CD4-positive, alpha-beta T cell (primary cell): ENCODE results near the gene YJU2. TPM values are rescaled to one million over a fixed set of nuclear protein-coding genes. Genes with fewer than 3 reads are reported as not detected.
A peak's percentile ranks its signal among the peaks of the same experiment; 100 is the strongest.

Experiments used
- ATAC-seq: fragments of 200-7000 bp; cut with Tn5 transposase; one replicate; pipeline ENCODE4 v1.10.0; 2022; ENCODE audit warnings: mild to moderate bottlenecking; ENCODE audit not compliant: poor library complexity
- CTCF ChIA-PET: fragments of 350-600 bp; sonication (Branson Sonifier 250); formaldehyde crosslinking; loops from one replicate; lab custom pipeline; 2021; ENCODE audit warnings: antibody characterized with exemption, inconsistent platforms; lab: Charles Lee
- POLR2A ChIA-PET: fragments of 350-600 bp; sonication (Branson Sonifier 250); formaldehyde crosslinking; loops from one replicate; lab custom pipeline; 2021; ENCODE audit warnings: antibody characterized with exemption, inconsistent platforms; lab: Charles Lee
- DNase-seq, 14 experiments: peaks; one replicate each; pipeline ENCODE4 v3.0.0-alpha.2; 2013 to 2020; ENCODE audit warnings: mixed read lengths in 2 of 14
- H3K27ac ChIP-seq, 2 donors: one replicate each; pipeline versions ENCODE4 v1.5.1 to v1.7.0; 2013; ENCODE audit warnings: low read length in 2 of 2, low read depth in 1 of 2, mild to moderate bottlenecking in 1 of 2
- H3K27me3 ChIP-seq, 2 experiments: 1 replicate in 1 of 2; 2 replicates in 1 of 2; pipeline versions ENCODE4 v1.6.1 to v1.7.0; 2013; ENCODE audit warnings: low read length in 2 of 2, control low read depth in 1 of 2, mild to moderate bottlenecking in 1 of 2, moderate library complexity in 1 of 2; ENCODE audit not compliant: insufficient read depth in 2 of 2, control insufficient read depth in 1 of 2
- H3K36me3 ChIP-seq: one replicate; pipeline ENCODE4 v1.6.1; 2013; ENCODE audit warnings: low read length, control low read depth; ENCODE audit not compliant: insufficient read depth
- H3K4me1 ChIP-seq: one replicate; pipeline ENCODE4 v1.6.1; 2013; ENCODE audit warnings: low read length, control low read depth; ENCODE audit not compliant: insufficient read depth
- H3K4me3 ChIP-seq: one replicate; pipeline ENCODE4 v1.5.1; 2013; ENCODE audit warnings: mild to moderate bottlenecking, low read length, moderate library complexity
- H3K9me3 ChIP-seq, 2 experiments: 1 replicate in 1 of 2; 2 replicates in 1 of 2; pipeline versions ENCODE4 v1.6.1 to v1.7.0; 2013; ENCODE audit warnings: low read length in 2 of 2, mild to moderate bottlenecking in 2 of 2, control low read depth in 1 of 2, moderate library complexity in 1 of 2; ENCODE audit not compliant: control insufficient read depth in 1 of 2, insufficient read depth in 1 of 2
- H3K27ac Mint-ChIP-seq: one replicate; pipeline ENCODE4 v1.8.0; 2020; ENCODE audit warnings: mixed read lengths
- H3K27me3 Mint-ChIP-seq: one replicate; pipeline ENCODE4 v1.8.0; 2021; ENCODE audit warnings: mixed read lengths
- H3K36me3 Mint-ChIP-seq: one replicate; pipeline ENCODE4 v1.8.0; 2021; ENCODE audit warnings: low read depth, mixed read lengths
- H3K4me1 Mint-ChIP-seq: one replicate; pipeline ENCODE4 v1.8.0; 2021; ENCODE audit warnings: low read depth, mixed read lengths
- H3K4me3 Mint-ChIP-seq: one replicate; pipeline ENCODE4 v1.8.0; 2020; ENCODE audit warnings: mild to moderate bottlenecking, mixed read lengths
- H3K9me3 Mint-ChIP-seq: one replicate; pipeline ENCODE4 v1.8.0; 2020; ENCODE audit warnings: mixed read lengths
- intact Hi-C, 2 experiments: fragments of 100-400 bp; cut with DNase I in 1 of 2; cut with micrococcal nuclease in 1 of 2; formaldehyde crosslinking; loops; one replicate each; pipeline versions ENCODE4 v1.15.1 to v1.9.0; 2023 to 2025; cut with DNase I, micrococcal nuclease
- total RNA-seq, 174 experiments: library from RNA in 2 of 174; stranded (reverse) in 2 of 174; gene quantifications; one replicate each; pipeline ENCODE4 v1.2.3 and lab custom pipeline; 2021 to 2026
- TF ChIP-seq, protein P1 (sequence below): fragments of 200-600 bp; IDR thresholded peaks from one replicate; pipeline ENCODE4 v1.8.0; 2022; ENCODE audit warnings: antibody characterized with exemption, mild to moderate bottlenecking

YJU2 gene
- total RNA-seq, 2 experiments from 2014 or later: 32.9 to 33.7 TPM

DNA sequence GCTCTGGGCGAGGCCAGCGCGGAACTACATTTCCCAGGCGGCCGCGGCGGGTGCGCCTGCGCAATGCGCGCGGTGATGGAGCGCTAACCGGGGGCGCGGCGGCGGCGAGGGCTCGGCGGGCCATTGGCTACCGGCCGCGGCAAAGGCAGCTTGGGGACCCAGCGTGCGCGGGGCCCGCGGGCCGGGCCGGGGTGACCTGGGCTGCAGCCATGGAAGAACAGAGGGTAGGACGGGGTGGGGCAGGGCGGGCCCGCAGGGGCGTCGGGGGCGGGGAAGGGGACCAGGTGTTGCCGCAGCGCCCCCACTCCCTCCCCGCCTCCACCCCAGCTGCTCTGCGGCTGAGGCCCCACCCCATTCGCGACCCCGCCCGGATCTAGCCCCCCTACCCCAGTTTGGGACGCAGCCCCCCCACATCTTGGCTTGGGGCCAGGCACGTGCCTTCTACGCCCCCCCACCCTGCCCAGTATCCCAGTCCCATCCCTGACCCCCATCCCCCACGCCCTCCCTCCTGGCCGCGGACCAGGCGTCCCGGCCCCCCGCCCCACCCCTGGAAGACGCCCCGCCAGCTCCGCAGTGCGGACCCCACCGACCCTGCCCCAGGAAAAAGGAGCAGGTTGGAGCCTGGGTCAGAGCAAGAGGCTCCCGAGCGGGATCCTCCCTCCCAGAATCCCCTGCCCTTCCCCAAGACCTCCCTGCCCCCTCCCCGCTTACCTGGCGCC, 57.8 kb downstream of the YJU2 start, which contains the start of gene FSD1:
Gene FSD1 (plus strand): TSS at position 61 of the 719 bp plus-strand sequence. CDS start 149 bp downstream, at position 210.
- intact Hi-C loops: loop anchor here in 1 of 2 experiments (2.0 to 5.0 kb wide), 2 partner anchors 22 to 38 kb away; partner anchors contain the start of gene MPND
- Histone ChIP-seq H3K27me3 (peaks cover 0 to 3% of the 10 kb centered on the region in 2 experiments), H3K9me3 (no peaks in the 10 kb centered on the region), H3K4me1 (peaks cover 36% of the 10 kb centered on the region), H3K4me3 (peak within 1 kb of the TSS; percentile 20), H3K36me3 (no peaks in the 10 kb centered on the region), H3K27ac (no peak within 1 kb of the TSS)
- TF ChIP-seq, protein P1, sequence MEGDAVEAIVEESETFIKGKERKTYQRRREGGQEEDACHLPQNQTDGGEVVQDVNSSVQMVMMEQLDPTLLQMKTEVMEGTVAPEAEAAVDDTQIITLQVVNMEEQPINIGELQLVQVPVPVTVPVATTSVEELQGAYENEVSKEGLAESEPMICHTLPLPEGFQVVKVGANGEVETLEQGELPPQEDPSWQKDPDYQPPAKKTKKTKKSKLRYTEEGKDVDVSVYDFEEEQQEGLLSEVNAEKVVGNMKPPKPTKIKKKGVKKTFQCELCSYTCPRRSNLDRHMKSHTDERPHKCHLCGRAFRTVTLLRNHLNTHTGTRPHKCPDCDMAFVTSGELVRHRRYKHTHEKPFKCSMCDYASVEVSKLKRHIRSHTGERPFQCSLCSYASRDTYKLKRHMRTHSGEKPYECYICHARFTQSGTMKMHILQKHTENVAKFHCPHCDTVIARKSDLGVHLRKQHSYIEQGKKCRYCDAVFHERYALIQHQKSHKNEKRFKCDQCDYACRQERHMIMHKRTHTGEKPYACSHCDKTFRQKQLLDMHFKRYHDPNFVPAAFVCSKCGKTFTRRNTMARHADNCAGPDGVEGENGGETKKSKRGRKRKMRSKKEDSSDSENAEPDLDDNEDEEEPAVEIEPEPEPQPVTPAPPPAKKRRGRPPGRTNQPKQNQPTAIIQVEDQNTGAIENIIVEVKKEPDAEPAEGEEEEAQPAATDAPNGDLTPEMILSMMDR: no peak
- no peaks in the 10 kb centered on the region for H3K27me3 Mint-ChIP-seq
- peak; percentile 28 to 76 (median 52) for DNase-seq
- H3K4me1 Mint-ChIP-seq: peaks cover 34% of the 10 kb centered on the region
- CTCF ChIA-PET: interaction anchor here (0.7 kb wide), 1 partner anchor 95 kb away, joined by 3 read pairs; the partner anchor contains the start of gene SH3GL1
- H3K36me3 Mint-ChIP-seq: no peaks in the 10 kb centered on the region
- ATAC-seq: peak; percentile 45
- no peaks in the 10 kb centered on the region for H3K9me3 Mint-ChIP-seq
- POLR2A ChIA-PET: interaction anchor here (0.9 to 3.8 kb wide), 2 partner anchors 23 to 38 kb away, joined by 3 to 32 read pairs; partner anchors contain the start of gene MPND
- peak within 1 kb of the TSS; percentile 56 for H3K4me3 Mint-ChIP-seq
- peak within 1 kb of the TSS; percentile 88 for H3K27ac Mint-ChIP-seq

DNA sequence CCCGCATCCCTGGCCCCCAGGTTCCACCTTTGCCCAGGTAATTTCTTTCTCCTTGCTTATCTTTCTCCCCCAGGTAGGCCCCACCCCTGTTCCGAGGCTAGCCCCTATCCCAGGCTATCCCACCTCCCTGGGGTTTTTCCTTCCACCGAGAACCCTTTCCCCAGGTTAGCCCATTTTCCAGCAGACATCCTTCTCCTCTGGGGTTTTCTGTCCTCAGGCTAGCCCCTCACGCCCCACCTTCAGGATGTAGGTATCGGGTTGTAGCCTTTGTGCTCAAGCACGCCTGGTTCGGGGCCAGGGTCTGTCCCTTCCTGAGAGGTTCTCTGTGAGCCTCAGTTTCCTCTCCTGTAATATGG, 58.4 kb downstream of the YJU2 start:
- intact Hi-C loops: loop anchor here in 1 of 2 experiments (2.0 kb wide), 1 partner anchor 22 kb away; no protein-coding TSS in a partner anchor

GRCh38 chr19:4305659-4306058, 58.8 kb downstream of the YJU2 start:
- no peak overlapping the region for H3K27ac Mint-ChIP-seq
- H3K4me1 ChIP-seq: peaks cover 36% of the 10 kb centered on the region
- H3K4me3 ChIP-seq: no peak overlapping the region
- TF ChIP-seq, protein P1: no peak
- DNase-seq (no peak), ATAC-seq (no peak)
- no peaks in the 10 kb centered on the region for H3K36me3 Mint-ChIP-seq
- no peaks in the 10 kb centered on the region for H3K9me3 Mint-ChIP-seq
- H3K36me3 ChIP-seq: no peaks in the 10 kb centered on the region
- H3K4me1 Mint-ChIP-seq: peaks cover 31% of the 10 kb centered on the region
- H3K27me3 Mint-ChIP-seq: no peaks in the 10 kb centered on the region
- ChIA-PET CTCF (no interaction called here), POLR2A (no interaction called here)
- no peak overlapping the region for H3K27ac ChIP-seq
- H3K27me3 ChIP-seq: peaks cover 0 to 3% of the 10 kb centered on the region in 2 experiments
- peak overlapping the region; percentile 45 for H3K4me3 Mint-ChIP-seq
- intact Hi-C loops: loop anchor here in 1 of 2 experiments (2.0 kb wide), 1 partner anchor 21 kb away; no protein-coding TSS in a partner anchor
- no peaks in the 10 kb centered on the region for H3K9me3 ChIP-seq

More for the DNA sequence above, 58.4 kb downstream of the YJU2 start:
- Mint-ChIP-seq H3K27me3 (no peaks in the 10 kb centered on the region), H3K4me1 (peaks cover 34% of the 10 kb centered on the region), H3K36me3 (no peaks in the 10 kb centered on the region), H3K9me3 (no peaks in the 10 kb centered on the region), H3K27ac (no peak overlapping the region), H3K4me3 (peak overlapping the region; percentile 45)
- ChIA-PET POLR2A (no interaction called here), CTCF (no interaction called here)
- H3K27ac ChIP-seq: no peak overlapping the region
- no peak for ATAC-seq
- H3K4me3 ChIP-seq: no peak overlapping the region
- no peak for DNase-seq
- H3K9me3 ChIP-seq: no peaks in the 10 kb centered on the region
- TF ChIP-seq, protein P1: no peak
- no peaks in the 10 kb centered on the region for H3K36me3 ChIP-seq
- peaks cover 36% of the 10 kb centered on the region for H3K4me1 ChIP-seq
- H3K27me3 ChIP-seq: peaks cover 0 to 3% of the 10 kb centered on the region in 2 experiments
